ENCODE results near the gene HES1.
"Not testable (repeated sequence)": the region's sequence is repeated elsewhere in the genome, so short reads cannot be mapped to it uniquely, and the experiment has no call there.

HES1 gene

GRCh38 chr3:194128919-194129295 lies 7.0 kb upstream of the HES1 start:
- not testable (repeated sequence) for FAIRE-seq

GRCh38 chr3:194129581-194130133 lies 6.3 kb upstream of the HES1 start:
- no peak for FAIRE-seq

DNA sequence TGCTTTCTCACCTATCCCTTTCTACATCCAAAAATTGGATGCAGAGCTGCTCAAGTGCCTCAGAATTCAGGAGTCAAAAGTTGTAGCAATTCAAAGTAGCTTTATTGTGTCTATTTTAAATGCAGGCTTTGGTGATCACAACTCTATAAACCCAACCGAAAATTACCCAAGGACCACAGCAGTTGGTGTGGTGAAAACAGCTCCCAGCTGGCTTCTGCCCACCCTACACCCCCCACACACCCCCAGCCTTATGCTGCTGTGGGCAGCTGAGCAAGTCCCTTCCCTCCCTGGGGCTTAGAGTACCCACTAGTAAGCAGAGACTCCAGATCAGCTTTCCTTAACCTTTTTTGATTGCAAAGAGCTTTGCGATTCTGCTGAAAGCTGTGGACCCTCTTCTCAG lies 5.8 kb upstream of the HES1 start:
- no peak for FAIRE-seq

DNA sequence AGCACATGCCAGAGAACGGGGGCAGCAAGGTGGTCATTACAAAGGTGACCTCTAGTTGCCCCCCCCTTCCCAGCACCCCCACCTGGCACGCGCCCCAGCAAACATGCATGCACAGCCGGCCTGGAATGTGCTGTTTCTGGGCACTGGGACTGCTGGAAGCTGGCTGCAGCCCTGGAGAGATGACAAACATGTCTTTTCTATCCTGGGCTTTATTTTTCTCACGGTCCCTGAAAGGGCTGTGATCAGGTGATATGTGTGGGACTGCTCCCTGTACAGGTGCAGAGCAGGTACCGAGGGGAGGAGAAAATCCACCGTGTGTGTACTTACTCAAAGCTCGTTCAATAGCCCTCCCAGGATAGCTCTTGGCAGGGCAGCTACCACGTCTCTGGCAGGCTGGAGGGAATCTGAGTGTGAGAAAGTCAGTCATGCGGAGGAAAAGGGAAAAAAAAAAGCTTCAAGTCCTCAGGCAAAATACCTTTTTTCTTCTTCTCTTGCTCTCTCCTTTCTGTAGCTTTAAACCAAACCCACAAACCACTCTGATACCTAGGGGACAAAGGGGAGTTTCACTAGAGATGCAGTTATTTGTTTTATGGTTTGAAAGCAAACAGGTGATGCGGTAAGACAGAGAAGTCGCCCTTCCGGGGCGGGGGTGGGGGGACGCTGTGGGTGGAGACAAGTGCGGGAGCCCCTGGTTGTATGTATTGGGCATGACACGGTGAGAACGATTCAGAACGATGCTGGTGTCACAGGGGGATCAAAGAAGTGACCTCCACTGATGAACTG lies 5.0 kb upstream of the HES1 start:
- FAIRE-seq, result no peak

- no peak for FAIRE-seq
These were observed 3.3 kb upstream of the HES1 start for GRCh38 chr3:194132465-194133286.

DNA sequence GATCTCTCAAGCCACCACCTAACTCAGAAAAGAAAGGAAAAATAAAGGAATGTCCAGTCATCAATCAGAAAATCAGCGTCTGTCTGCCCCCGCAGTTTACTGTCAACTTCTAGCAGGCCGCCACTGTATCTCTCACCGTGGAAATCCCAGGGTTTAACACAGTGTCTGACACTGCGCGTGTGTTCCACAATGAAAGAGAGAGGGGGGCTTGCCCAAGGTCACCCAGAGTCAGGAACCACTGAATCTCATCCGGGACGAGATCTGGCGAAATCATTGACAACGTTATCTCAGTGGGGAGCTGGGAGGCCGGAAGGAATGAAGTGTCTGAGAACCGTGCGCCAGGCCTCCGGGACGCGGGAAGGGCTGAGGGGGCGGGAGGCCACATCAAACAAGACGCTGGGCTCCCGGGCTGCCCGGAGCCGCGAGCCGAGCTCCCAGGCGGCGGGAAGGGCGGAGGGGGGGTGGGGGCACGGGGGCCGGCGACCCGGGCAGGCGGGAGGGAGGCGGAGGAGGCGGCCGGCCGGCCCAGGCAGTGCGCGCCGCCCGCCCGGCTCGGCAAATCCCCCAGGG lies 2.2 kb upstream of the HES1 start:
- FAIRE-seq, result no peak

- no peak for FAIRE-seq
These were observed 1.7 kb upstream of the HES1 start for GRCh38 chr3:194134231-194134756.

- FAIRE-seq, result no peak
These were observed 1.0 kb upstream of the HES1 start for GRCh38 chr3:194134757-194135515.

DNA sequence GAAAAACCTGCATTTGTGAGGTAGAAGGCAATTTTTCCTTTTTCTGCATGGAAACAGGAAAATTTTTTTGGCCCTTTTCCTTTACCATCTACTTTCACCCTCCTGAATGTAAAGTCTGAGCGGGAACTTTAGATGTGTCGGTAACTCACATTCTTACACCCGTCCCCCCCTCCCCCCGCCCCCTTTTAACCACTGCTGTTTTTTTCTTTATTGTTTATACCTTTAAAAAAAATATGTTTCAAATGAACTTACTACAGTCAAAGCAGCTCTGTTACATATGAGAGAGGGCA lies 487 bp upstream of the HES1 start:
- no peak for FAIRE-seq

- FAIRE-seq, result no peak
These were observed 615 bp downstream of the HES1 start for GRCh38 chr3:194136519-194137007.

DNA sequence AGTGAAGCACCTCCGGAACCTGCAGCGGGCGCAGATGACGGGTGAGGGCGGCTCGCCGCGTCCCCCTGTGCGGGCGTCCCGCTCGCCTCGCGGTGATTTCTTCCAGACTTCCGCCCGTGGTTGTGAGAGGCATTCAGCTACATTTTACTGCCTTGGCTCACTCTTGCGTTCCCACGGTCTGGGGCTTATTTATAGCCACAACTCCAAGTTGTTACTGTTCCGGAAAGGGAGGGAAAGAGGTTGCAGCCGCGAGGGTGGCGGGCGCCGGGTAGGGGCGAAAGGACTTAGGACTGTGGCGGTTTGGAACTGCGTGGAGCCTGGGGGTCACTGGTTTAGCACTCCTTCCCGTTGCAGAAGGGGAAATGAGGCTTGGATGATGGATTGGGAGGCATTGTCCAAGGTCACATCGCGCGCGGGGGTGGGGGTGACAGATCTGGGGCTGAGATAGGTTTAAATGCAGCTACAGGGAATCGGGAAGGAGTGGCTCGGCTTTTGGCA lies 1.1 kb downstream of the HES1 start:
- FAIRE-seq, result no peak

DNA sequence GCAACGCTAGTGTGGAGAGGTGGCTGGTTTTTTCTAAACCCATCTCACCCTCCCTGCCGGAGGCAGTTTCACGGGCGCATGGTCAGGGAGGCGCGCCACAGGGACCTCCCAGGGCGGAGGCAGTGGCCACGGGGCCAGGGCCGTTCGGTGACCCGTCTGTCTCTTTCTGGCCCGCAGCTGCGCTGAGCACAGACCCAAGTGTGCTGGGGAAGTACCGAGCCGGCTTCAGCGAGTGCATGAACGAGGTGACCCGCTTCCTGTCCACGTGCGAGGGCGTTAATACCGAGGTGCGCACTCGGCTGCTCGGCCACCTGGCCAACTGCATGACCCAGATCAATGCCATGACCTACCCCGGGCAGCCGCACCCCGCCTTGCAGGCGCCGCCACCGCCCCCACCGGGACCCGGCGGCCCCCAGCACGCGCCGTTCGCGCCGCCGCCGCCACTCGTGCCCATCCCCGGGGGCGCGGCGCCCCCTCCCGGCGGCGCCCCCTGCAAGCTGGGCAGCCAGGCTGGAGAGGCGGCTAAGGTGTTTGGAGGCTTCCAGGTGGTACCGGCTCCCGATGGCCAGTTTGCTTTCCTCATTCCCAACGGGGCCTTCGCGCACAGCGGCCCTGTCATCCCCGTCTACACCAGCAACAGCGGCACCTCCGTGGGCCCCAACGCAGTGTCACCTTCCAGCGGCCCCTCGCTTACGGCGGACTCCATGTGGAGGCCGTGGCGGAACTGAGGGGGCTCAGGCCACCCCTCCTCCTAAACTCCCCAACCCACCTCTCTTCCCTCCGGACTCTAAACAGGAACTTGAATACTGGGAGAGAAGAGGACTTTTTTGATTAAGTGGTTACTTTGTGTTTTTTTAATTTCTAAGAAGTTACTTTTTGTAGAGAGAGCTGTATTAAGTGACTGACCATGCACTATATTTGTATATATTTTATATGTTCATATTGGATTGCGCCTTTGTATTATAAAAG lies 1.8 kb downstream of the HES1 start:
- no peak for FAIRE-seq

GRCh38 chr3:194138732-194139070 lies 2.8 kb downstream of the HES1 start:
- no peak for FAIRE-seq

DNA sequence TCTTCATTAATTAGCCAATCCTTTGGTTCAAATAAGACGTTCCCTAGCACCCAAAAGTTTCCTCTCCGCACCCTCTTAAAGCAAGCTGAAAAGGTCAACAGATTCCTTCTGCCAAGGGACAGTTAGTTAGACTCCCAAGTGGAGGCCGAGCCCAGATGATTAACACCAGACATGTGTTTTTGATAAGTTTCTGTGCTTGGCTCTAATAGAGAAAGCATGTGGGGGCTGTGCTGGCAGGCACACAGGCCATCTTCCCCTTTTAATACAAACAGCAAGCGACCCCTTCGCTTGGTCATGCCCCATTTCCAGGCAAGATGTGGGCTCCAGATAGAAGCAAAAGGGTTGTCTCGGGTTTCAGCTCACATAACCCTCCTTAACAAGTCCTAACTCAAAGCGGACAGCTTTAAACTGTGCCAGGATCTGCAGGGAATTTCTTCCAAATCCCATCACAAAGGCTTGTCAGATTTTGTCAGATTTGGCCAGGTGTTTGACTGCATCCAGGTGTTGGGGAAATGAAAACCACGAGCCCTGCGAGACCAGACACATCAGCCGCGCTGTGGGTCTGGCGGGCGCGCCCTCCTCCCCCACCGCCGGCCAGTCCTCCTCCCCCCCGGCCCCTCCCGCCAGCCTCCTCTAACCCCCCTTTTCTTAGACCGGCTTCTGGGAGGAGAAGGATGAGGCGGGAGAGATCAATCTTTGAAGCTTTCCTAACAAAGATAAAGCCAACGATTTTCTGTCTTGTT lies 3.3 kb downstream of the HES1 start:
- FAIRE-seq, result no peak

DNA sequence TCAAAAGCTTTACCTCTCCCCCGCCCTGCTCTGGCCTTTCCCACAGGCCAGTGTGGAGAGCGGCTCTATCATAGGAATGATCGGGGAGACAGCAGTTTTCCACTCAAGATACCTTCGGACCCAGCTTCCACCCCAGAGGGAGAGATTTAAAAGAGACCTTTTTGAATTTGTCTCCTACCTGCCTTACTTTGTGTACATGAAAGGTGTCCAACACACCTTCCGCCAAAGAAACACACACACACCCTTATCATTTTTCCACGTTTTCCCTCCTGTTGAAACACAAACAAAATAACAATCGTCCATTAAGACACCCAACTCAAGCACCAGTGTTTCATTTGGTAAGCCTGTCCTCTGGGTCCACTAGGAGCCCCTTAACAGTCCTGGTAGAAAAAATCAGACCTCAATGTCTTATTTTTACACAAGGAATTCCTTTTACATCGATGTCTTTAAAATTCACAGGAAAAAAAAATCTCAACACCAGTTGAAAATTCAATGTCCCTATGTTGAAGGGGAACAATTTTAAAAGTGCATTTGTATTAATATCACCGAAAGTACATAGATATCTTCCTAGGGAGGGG lies 4.0 kb downstream of the HES1 start:
- no peak for FAIRE-seq

- FAIRE-seq, result no peak
These were observed 4.8 kb downstream of the HES1 start for GRCh38 chr3:194140520-194141414.

- FAIRE-seq, result no peak
These were observed 5.6 kb downstream of the HES1 start for GRCh38 chr3:194141415-194142155.

DNA sequence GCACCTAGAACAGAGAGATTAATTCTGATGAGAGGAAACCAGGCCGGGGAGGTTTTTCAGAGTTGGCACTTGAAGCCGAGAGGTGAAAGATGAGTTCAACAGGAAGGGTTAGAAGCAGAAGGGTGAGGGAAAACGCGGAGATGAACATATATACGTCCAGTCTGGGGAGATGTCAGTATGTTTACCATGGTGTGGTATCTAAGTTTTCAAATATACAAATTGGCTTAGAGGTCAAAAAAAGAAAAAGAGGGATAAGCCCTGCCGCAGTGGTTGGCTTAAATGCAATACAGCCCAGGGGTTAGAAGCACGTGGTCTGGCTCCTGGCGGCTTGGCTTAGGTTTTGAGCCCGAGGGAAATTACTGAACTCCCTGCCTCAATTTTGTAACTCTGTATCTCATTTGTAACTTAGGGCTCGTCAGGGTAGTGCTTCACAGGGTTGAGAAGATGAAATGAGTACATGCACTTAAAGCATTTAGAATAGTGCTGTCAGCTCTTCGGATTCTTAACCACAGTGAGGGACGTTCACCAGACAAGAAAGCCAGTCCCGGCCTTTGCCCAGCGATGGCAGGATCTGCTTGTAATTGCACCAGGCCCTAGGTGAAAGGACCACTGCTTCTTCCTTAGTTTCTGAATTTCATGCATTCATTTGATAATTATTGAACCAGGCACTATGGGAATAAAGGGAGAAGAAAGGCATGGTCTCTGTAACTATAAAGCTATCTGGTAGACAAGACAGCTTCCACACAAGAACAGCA lies 6.4 kb downstream of the HES1 start:
- no peak for FAIRE-seq
